ENCODE data around the gene SLC25A40.

DNA sequence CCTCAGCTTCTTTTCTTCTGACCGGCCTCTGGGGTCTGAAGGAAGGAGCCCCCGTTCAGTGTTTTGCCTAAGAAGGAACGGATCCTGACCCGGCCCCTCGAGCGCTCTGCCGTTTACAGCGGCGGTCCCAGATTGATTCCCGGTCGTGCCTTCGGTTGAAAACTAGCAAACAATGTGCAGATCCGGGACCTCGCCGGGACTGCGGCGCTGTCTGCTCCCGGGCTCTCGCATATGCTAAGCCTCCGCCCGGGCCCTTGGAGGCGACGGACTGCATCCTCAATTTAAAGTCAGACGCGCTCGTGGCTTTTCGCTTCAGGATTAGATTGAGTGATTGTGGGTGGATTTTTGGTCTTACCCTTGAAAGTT lies 692 bp upstream of the SLC25A40 start:
- no peak for TF ChIP-seq SUZ12 (IDR thresholded peaks at IDR 0.05)
- no peak for TF ChIP-seq FOXM1 (IDR thresholded peaks at IDR 0.05; ENCODE audit: borderline replicate concordance)
- TF ChIP-seq SP1 (IDR thresholded peaks at IDR 0.05): no peak
- TF ChIP-seq BHLHE40 (IDR thresholded peaks at IDR 0.05; ENCODE audit: borderline replicate concordance): no peak
- TF ChIP-seq FOXK2 (IDR thresholded peaks at IDR 0.05): no peak
- TF ChIP-seq HDGF (IDR thresholded peaks at IDR 0.05; ENCODE audit: borderline replicate concordance): no peak
- TF ChIP-seq ELF4 (IDR thresholded peaks at IDR 0.05): no peak

Measured in HEK293T (cell line).